Thyroid gland (tissue), 4 donors: ENCODE measurements around the gene ETAA1. TPM values are rescaled to one million over a fixed set of nuclear protein-coding genes. Genes with fewer than 3 reads are reported as not detected.

Experiments
- DNase-seq, 2 donors: peaks; one replicate each; pipeline ENCODE4 v3.0.0-alpha.2; 2019
- H3K27ac ChIP-seq, 3 donors: fragments of 200-600 bp; sonication (generic); 1 replicate in 2 of 3; 2 replicates in 1 of 3; pipeline ENCODE4 v1.5.1; 2016 to 2019; ENCODE audit warnings: mild to moderate bottlenecking in 1 of 3, moderate library complexity in 1 of 3
- H3K27me3 ChIP-seq: fragments of 200-600 bp; sonication (generic); one replicate; pipeline ENCODE4 v1.5.1; 2019
- H3K36me3 ChIP-seq, 2 donors: fragments of 200-600 bp; sonication (generic); one replicate each; pipeline ENCODE4 v1.5.1; 2016 to 2019
- H3K4me1 ChIP-seq, 2 donors: fragments of 200-600 bp; sonication (generic); one replicate each; pipeline ENCODE4 v1.5.1; 2017 to 2019
- H3K4me3 ChIP-seq, 3 donors: fragments of 200-600 bp; sonication (generic); replicated peaks in 1 of 3; 1 replicate in 2 of 3; 2 replicates in 1 of 3; pipeline ENCODE4 v1.5.1; 2016; ENCODE audit warnings: mild to moderate bottlenecking in 1 of 3
- H3K9me3 ChIP-seq: fragments of 200-600 bp; sonication (generic); one replicate; pipeline ENCODE4 v1.5.1; 2017
- CTCF ChIP-seq, 6 experiments: fragments of 200-600 bp in 3 of 6; fragments of 450-650 bp in 3 of 6; sonication (generic) in 3 of 6; IDR thresholded peaks; one replicate each; pipeline ENCODE4 v1.5.1; 2016 to 2019; ENCODE audit warnings: antibody characterized with exemption in 6 of 6, mild to moderate bottlenecking in 2 of 6, inconsistent platforms in 1 of 6, moderate library complexity in 1 of 6
- POLR2A ChIP-seq, 2 donors: fragments of 450-650 bp; IDR thresholded peaks; one replicate each; pipeline ENCODE4 v1.6.1; 2017; ENCODE audit warnings: antibody characterized with exemption in 2 of 2, mild to moderate bottlenecking in 2 of 2, moderate library complexity in 1 of 2
- WGBS, 2 donors: methylation state at CpG; one replicate each; pipeline ENCODE4 v1.1.5; 2017; 5-methylcytosine and 5-hydroxymethylcytosine counted together
- intact Hi-C: fragments of 100-400 bp; cut with DNase I; formaldehyde crosslinking; loops from one replicate; pipeline ENCODE4 v1.15.1; 2023
- total RNA-seq, 4 donors: library from RNA; depleted of rRNA; stranded (reverse); fragments of >200 nt; gene quantifications; one replicate each; pipeline ENCODE4 v1.2.3, GENCODE V29; 2016

ETAA1 gene
- total RNA-seq, 4 donors from 2014 or later = 23.4 to 34.4 (median 25.9) TPM

DNA sequence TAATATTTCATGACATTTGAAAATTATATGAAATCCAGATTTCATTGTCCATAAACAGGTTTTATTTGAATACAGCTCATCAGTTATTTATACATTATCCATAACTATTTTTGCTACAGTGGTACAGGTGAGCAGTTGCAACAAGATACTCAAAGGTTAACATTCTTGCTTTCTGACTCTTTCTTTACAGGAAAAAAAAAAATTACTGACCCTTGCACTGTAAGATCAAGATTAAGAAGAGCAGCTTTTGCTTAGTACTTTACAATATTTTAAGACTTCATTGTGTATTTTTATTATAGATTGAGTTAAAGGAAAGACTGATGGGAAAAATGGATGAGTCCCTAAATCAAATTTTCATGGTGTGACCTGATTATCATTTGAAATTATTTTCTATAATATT lies 11.2 kb downstream of the ETAA1 start:
- no peaks in the 10 kb centered on the region for H3K27me3 ChIP-seq
- H3K36me3 ChIP-seq = peaks cover 5 to 11% of the 10 kb centered on the region in 2 donors
- no peaks in the 10 kb centered on the region for H3K9me3 ChIP-seq
- no peak overlapping the region for H3K27ac ChIP-seq
- no peak for DNase-seq
- TF ChIP-seq CTCF (IDR thresholded peaks at IDR 0.05) = no peak
- no peak for TF ChIP-seq POLR2A (IDR thresholded peaks at IDR 0.05)
- intact Hi-C loops = no loop called here
- H3K4me3 ChIP-seq = no peak overlapping the region
- H3K4me1 ChIP-seq = no peaks in the 10 kb centered on the region

GRCh38 chr2:67412424-67412823 lies 15.3 kb downstream of the ETAA1 start:
- Histone ChIP-seq H3K9me3 (no peaks in the 10 kb centered on the region), H3K36me3 (peaks cover 5 to 11% of the 10 kb centered on the region in 2 donors), H3K27ac (no peak overlapping the region), H3K4me1 (no peaks in the 10 kb centered on the region), H3K27me3 (no peaks in the 10 kb centered on the region), H3K4me3 (no peak overlapping the region)
- WGBS, 2 donors = 97% methylated on average over 3 of the region's 3 CpGs
- TF ChIP-seq CTCF (IDR thresholded peaks at IDR 0.05) (no peak), POLR2A (IDR thresholded peaks at IDR 0.05) (no peak)
- intact Hi-C loops = no loop called here
- DNase-seq = no peak

GRCh38 chr2:67414867-67415266 lies 17.7 kb downstream of the ETAA1 start:
- no peak for DNase-seq
- intact Hi-C loops = no loop called here
- Histone ChIP-seq H3K36me3 (peaks cover 4 to 11% of the 10 kb centered on the region in 2 donors), H3K9me3 (no peaks in the 10 kb centered on the region), H3K27ac (no peak overlapping the region), H3K4me1 (no peaks in the 10 kb centered on the region), H3K4me3 (no peak overlapping the region), H3K27me3 (no peaks in the 10 kb centered on the region)
- TF ChIP-seq CTCF (IDR thresholded peaks at IDR 0.05) (no peak), POLR2A (IDR thresholded peaks at IDR 0.05) (no peak)
- WGBS, 2 donors = 96 to 97% methylated on average over 2 of the region's 2 CpGs

DNA sequence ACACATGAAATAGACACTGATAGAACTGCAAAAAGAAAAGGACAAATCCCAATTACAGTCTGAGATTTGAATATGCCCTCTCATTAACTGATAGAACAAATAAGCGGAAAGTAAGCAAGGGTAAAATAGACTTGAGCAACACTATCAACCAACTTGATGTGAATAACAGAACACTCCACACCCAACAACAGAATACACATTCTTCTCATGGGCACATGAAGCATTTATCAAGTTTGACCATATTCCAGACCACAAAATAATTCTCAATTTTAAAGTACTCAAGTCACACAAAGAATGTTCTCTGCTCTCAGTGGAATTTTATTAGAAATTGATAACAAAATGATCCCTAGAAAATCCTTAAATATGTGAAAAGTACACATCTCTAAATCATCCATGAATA lies 19.0 kb downstream of the ETAA1 start:
- no peak overlapping the region for H3K4me3 ChIP-seq
- intact Hi-C loops = no loop called here
- H3K27me3 ChIP-seq = no peaks in the 10 kb centered on the region
- H3K9me3 ChIP-seq = no peaks in the 10 kb centered on the region
- H3K27ac ChIP-seq = no peak overlapping the region
- peaks cover 0 to 4% of the 10 kb centered on the region in 2 donors for H3K36me3 ChIP-seq
- 98 to 100% methylated on average over 1 of the region's 1 CpG for WGBS, 2 donors
- no peak for DNase-seq
- TF ChIP-seq CTCF (IDR thresholded peaks at IDR 0.05) (no peak), POLR2A (IDR thresholded peaks at IDR 0.05) (no peak)
- no peaks in the 10 kb centered on the region for H3K4me1 ChIP-seq

GRCh38 chr2:67423489-67423888 lies 26.4 kb downstream of the ETAA1 start:
- intact Hi-C loops = no loop called here
- 89 to 96% methylated on average over 1 of the region's 1 CpG for WGBS, 2 donors

More at GRCh38 chr2:67423489-67423888, 26.4 kb downstream of the ETAA1 start:
- Histone ChIP-seq H3K36me3 (no peaks in the 10 kb centered on the region), H3K4me1 (no peaks in the 10 kb centered on the region), H3K27ac (no peak overlapping the region), H3K4me3 (no peak overlapping the region), H3K27me3 (no peaks in the 10 kb centered on the region), H3K9me3 (no peaks in the 10 kb centered on the region)
- DNase-seq = no peak
- TF ChIP-seq CTCF (IDR thresholded peaks at IDR 0.05) (no peak), POLR2A (IDR thresholded peaks at IDR 0.05) (no peak)
